ENCODE data around the gene MAP2K5.

Gene MAP2K5

GRCh38 chr15:67758619-67759300, 216.3 kb downstream of the MAP2K5 start:
- DNase-seq (ENCODE audit: low spot score) = no peak

- DNase-seq (ENCODE audit: low spot score) = no peak
These were observed 218.4 kb downstream of the MAP2K5 start for GRCh38 chr15:67760901-67761300.

GRCh38 chr15:67761343-67761742, 218.8 kb downstream of the MAP2K5 start:
- DNase-seq (ENCODE audit: low spot score) = no peak

- DNase-seq (ENCODE audit: low spot score) = no peak
These were observed 220.3 kb downstream of the MAP2K5 start for GRCh38 chr15:67762610-67763368.

GRCh38 chr15:67765701-67766100, 223.2 kb downstream of the MAP2K5 start:
- DNase-seq (ENCODE audit: low spot score) = no peak

GRCh38 chr15:67766968-67767367, 224.5 kb downstream of the MAP2K5 start:
- DNase-seq (ENCODE audit: low spot score) = no peak

- DNase-seq (ENCODE audit: low spot score) = no peak
These were observed 225.9 kb downstream of the MAP2K5 start for GRCh38 chr15:67768313-67768977.

- DNase-seq (ENCODE audit: low spot score) = no peak
These were observed 227.2 kb downstream of the MAP2K5 start for GRCh38 chr15:67769497-67770357.

GRCh38 chr15:67770358-67770628, 227.8 kb downstream of the MAP2K5 start:
- no peak for DNase-seq (ENCODE audit: low spot score)

- DNase-seq (ENCODE audit: low spot score) = no peak
These were observed 228.8 kb downstream of the MAP2K5 start for GRCh38 chr15:67771189-67771800.

- no peak for DNase-seq (ENCODE audit: low spot score)
These were observed 232.1 kb downstream of the MAP2K5 start for GRCh38 chr15:67774626-67775025.

- no peak for DNase-seq (ENCODE audit: low spot score)
These were observed 232.7 kb downstream of the MAP2K5 start for GRCh38 chr15:67775250-67775649.

GRCh38 chr15:67775998-67776397, 233.5 kb downstream of the MAP2K5 start:
- no peak for DNase-seq (ENCODE audit: low spot score)

GRCh38 chr15:67776600-67776999, 234.1 kb downstream of the MAP2K5 start:
- no peak for DNase-seq (ENCODE audit: low spot score)

- no peak for DNase-seq (ENCODE audit: low spot score)
These were observed 234.6 kb downstream of the MAP2K5 start for GRCh38 chr15:67777071-67777470.

- no peak for DNase-seq (ENCODE audit: low spot score)
These were observed 235.3 kb downstream of the MAP2K5 start for GRCh38 chr15:67777773-67778172.

- DNase-seq (ENCODE audit: low spot score) = no peak
These were observed 236.6 kb downstream of the MAP2K5 start for GRCh38 chr15:67778968-67779548.

- DNase-seq (ENCODE audit: low spot score) = no peak
These were observed 237.1 kb downstream of the MAP2K5 start for GRCh38 chr15:67779549-67780111.

GRCh38 chr15:67781061-67781460, 238.6 kb downstream of the MAP2K5 start:
- DNase-seq (ENCODE audit: low spot score) = no peak

- no peak for DNase-seq (ENCODE audit: low spot score)
These were observed 239.6 kb downstream of the MAP2K5 start for GRCh38 chr15:67781907-67782690.

- no peak for DNase-seq (ENCODE audit: low spot score)
These were observed 240.1 kb downstream of the MAP2K5 start for GRCh38 chr15:67782691-67782991.
